Muscle layer of duodenum (tissue), 2 donors: Measurements from ENCODE around the gene SLC22A14.

ENCODE experiments used
- H3K27ac ChIP-seq: one replicate; pipeline ENCODE4 v1.7.0; 2013; ENCODE audit warnings: mild to moderate bottlenecking, low read length
- H3K27me3 ChIP-seq: one replicate; pipeline ENCODE4 v1.7.0; 2013; ENCODE audit warnings: low read depth, mild to moderate bottlenecking, control low read depth, low read length
- H3K36me3 ChIP-seq, 2 donors: one replicate each; pipeline ENCODE4 v1.7.0; 2013; ENCODE audit warnings: low read length in 2 of 2, control low read depth in 1 of 2, mild to moderate bottlenecking in 1 of 2; ENCODE audit not compliant: insufficient read depth in 2 of 2, control insufficient read depth in 1 of 2
- H3K4me1 ChIP-seq, 2 donors: one replicate each; pipeline ENCODE4 v1.7.0; 2013; ENCODE audit warnings: low read length in 2 of 2, mild to moderate bottlenecking in 2 of 2, control low read depth in 1 of 2, moderate library complexity in 1 of 2; ENCODE audit not compliant: insufficient read depth in 2 of 2, control insufficient read depth in 1 of 2
- H3K4me3 ChIP-seq, 2 donors: one replicate each; pipeline ENCODE4 v1.7.0; 2013; ENCODE audit warnings: low read length in 2 of 2, low read depth in 1 of 2, mild to moderate bottlenecking in 1 of 2
- H3K9me3 ChIP-seq, 2 donors: one replicate each; pipeline ENCODE4 v1.7.0; 2013; ENCODE audit warnings: low read length in 2 of 2, control low read depth in 1 of 2, mild to moderate bottlenecking in 1 of 2; ENCODE audit not compliant: control insufficient read depth in 1 of 2
- donor health status: healthy.

The SLC22A14 gene

DNA sequence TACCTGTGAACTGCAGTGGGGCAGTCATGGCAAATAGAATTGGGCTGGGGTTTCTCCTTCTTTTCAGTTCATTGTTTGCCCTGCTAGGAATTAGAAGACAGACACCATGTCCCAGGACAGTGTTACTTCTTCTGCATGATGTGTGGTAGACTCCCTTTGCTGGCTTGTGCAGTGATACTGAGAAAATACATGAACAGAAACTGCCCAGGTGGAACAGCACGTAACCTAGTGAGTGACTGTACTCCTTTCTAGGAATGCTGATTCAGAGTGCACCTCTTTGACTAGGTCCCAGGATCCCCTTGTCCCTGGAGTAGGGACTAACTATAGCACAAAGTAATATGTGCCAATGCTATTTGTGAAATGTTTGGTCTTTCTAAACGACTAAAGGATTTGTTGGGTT lies 27.2 kb upstream of the SLC22A14 start:
- no peak overlapping the region for H3K27ac ChIP-seq
- H3K27me3 ChIP-seq = no peaks in the 10 kb centered on the region
- H3K4me3 ChIP-seq = no peak overlapping the region
- H3K36me3 ChIP-seq = peaks cover 42 to 46% of the 10 kb centered on the region in 2 donors
- no peaks in the 10 kb centered on the region for H3K4me1 ChIP-seq
- H3K9me3 ChIP-seq = no peaks in the 10 kb centered on the region

DNA sequence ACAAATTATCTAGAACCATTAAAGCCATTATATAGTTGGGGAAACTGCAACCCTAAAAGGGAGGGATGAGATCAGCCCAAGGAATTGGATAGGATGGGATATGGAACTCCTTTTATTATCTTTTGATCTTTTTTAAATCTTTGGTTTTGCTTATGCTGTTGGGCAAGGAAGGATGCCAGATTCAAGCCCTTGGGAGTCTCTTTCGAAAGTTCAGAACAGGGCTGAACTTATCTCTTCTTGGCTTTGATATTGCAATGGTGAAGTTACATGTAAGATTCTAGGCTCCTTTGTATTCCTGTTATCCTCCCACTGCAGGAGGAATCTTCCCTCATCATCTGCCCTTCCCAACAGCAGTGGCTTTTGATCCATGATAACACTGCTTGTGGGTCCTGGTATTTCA lies 26.5 kb upstream of the SLC22A14 start:
- Histone ChIP-seq H3K4me3 (no peak overlapping the region), H3K27me3 (no peaks in the 10 kb centered on the region), H3K4me1 (no peaks in the 10 kb centered on the region), H3K27ac (no peak overlapping the region), H3K36me3 (peaks cover 41 to 42% of the 10 kb centered on the region in 2 donors), H3K9me3 (no peaks in the 10 kb centered on the region)

DNA sequence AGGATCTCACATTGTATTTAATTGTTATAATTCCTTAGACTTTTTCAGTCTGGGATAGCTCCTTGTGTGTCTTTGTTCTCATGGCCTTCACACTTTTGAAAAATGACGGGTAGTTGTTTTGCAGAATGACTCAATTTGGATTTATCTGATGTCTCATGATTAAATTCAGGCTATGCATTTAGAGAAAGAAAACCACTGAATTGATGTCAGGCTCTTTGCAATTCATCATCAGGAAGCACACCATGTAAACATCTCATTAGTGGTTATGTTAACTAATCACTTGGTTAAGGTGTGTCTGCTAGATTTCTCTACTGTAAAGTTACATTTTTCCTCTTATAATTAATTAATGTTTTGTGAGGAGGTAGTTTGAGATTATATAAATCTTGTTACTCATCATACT lies 24.5 kb upstream of the SLC22A14 start:
- H3K27me3 ChIP-seq = no peaks in the 10 kb centered on the region

DNA sequence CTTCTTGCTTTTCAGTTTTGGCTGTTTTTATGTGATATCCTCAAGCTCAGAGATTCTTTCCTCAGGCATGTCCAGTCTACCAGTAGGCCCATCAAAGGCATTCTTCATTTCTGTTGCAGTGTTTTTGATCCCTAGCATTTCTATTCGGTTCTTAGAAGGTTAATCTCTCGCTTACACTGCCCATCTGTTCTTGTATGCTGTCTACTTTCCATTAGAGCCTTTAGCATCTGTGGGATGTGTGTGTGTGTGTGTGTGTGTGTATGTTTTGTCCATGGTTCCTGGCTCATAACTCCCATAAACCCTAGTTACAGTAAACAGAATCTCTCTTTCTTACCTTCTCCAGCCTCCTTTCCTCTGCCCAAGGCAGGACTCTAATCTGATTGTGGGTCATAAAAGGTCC lies 21.6 kb upstream of the SLC22A14 start:
- H3K9me3 ChIP-seq = no peaks in the 10 kb centered on the region
- H3K4me1 ChIP-seq = no peaks in the 10 kb centered on the region
- H3K4me3 ChIP-seq = no peak overlapping the region
- H3K27me3 ChIP-seq = no peaks in the 10 kb centered on the region
- peaks cover 0 to 5% of the 10 kb centered on the region in 2 donors for H3K36me3 ChIP-seq
- H3K27ac ChIP-seq = no peak overlapping the region

More for the DNA sequence above, 24.5 kb upstream of the SLC22A14 start:
- H3K4me1 ChIP-seq = no peaks in the 10 kb centered on the region
- no peaks in the 10 kb centered on the region for H3K9me3 ChIP-seq
- H3K27ac ChIP-seq = no peak overlapping the region
- peaks cover 25 to 28% of the 10 kb centered on the region in 2 donors for H3K36me3 ChIP-seq
- H3K4me3 ChIP-seq = no peak overlapping the region

DNA sequence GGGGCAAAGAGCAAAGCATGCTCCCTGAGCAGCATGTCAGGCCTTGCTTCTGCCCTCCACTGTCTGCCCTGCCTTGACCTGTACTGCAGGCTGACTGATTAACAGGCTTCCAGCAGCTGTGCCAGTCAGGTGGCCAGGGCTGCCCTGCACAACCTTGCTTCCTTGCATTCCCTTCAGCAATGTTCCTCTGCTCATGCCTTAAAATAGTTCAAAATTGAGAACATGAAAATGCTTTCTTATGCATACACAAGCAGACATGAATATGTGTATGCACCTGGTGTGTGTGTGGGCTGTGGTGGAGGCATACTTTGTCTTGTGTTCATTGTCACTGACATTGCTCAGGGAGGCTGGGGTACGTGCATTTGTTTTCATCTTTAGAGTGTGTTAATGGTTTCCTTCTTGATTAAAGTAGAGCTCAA lies 17.7 kb upstream of the SLC22A14 start:
- Histone ChIP-seq H3K36me3 (peaks cover 0 to 5% of the 10 kb centered on the region in 2 donors), H3K9me3 (no peaks in the 10 kb centered on the region), H3K4me3 (no peak overlapping the region), H3K27me3 (no peaks in the 10 kb centered on the region), H3K4me1 (no peaks in the 10 kb centered on the region), H3K27ac (no peak overlapping the region)

DNA sequence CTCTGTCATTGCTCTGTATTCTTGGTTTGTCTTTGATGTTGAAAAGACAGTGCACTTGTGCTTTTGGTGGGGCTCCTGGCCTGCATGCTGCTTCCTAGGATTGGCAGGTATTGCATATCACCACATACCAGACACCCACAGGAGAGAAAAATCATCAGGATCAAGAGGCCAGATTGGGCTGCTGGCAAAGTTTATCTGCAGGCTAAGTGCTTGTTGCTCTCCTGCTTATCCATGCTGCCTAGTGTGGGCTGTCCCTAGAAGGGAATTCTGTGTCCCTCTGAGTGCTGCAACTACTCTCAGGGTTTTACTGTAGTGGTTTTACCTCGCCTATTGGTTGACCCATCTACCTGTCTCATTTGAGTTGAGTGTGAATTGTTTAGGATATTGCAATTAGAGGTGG lies 17.3 kb upstream of the SLC22A14 start:
- no peaks in the 10 kb centered on the region for H3K4me1 ChIP-seq
- H3K27me3 ChIP-seq = no peaks in the 10 kb centered on the region
- H3K4me3 ChIP-seq = no peak overlapping the region
- no peaks in the 10 kb centered on the region for H3K9me3 ChIP-seq
- H3K27ac ChIP-seq = no peak overlapping the region
- H3K36me3 ChIP-seq = peaks cover 0 to 5% of the 10 kb centered on the region in 2 donors

DNA sequence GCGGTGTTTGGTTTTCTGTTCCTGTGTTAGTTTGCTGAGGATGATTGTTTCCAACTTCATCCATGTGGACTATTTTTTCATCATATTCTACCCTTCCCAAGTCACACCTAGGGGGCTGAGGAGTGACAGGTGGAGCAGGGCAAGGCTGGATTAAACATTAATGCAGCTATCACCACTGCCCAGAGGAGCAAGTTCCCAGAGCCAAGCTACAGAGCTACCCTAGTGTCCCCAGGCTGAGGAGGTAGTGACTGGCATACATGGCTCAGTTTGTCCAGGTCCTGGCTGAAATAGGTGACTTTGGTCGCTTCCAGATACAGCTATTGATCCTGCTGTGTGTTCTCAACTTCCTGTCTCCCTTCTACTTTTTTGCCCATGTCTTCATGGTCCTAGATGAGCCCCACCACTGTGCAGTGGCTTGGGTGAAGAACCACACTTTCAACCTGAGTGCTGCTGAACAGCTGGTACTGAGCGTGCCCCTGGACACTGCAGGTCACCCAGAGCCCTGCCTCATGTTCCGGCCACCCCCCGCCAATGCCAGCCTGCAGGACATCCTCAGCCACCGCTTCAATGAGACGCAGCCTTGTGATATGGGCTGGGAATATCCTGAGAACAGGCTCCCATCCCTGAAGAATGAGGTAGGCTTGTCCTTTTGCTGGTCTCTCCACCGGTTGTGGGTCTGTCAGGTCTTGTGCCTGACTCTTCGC lies 16.3 kb upstream of the SLC22A14 start, which contains the start of gene SLC22A13:
Gene SLC22A13 (plus strand): TSS at position 209 of the 704 bp plus-strand sequence. CDS start 49 bp downstream, at position 258.
- no peak within 1 kb of the TSS for H3K4me3 ChIP-seq
- H3K9me3 ChIP-seq = no peaks in the 10 kb centered on the region
- H3K4me1 ChIP-seq = no peaks in the 10 kb centered on the region
- H3K27ac ChIP-seq = no peak within 1 kb of the TSS
- H3K36me3 ChIP-seq = peaks cover 0 to 4% of the 10 kb centered on the region in 2 donors
- H3K27me3 ChIP-seq = no peaks in the 10 kb centered on the region

DNA sequence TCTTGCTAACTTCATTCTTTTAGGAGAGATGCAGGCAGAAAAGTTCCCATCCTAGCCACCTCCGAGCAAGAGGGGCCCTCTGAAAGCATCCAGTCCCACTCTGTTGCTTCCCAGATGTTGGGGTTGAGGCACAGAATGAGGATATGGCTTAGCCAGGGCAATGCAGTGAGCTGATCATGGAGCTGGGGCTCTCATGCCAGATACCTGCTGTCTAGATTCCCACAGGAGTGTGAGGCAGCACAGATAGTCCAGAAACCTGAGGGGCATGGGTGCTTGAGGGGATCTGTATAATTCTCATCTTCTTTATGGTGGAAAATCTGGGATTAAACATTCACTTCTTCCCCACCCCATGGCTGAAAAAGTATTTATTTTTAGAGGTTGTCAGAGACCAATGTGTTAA lies 15.3 kb upstream of the SLC22A14 start:
- Histone ChIP-seq H3K27me3 (no peaks in the 10 kb centered on the region), H3K4me1 (no peaks in the 10 kb centered on the region), H3K4me3 (no peak overlapping the region), H3K36me3 (no peaks in the 10 kb centered on the region), H3K9me3 (no peaks in the 10 kb centered on the region), H3K27ac (no peak overlapping the region)

DNA sequence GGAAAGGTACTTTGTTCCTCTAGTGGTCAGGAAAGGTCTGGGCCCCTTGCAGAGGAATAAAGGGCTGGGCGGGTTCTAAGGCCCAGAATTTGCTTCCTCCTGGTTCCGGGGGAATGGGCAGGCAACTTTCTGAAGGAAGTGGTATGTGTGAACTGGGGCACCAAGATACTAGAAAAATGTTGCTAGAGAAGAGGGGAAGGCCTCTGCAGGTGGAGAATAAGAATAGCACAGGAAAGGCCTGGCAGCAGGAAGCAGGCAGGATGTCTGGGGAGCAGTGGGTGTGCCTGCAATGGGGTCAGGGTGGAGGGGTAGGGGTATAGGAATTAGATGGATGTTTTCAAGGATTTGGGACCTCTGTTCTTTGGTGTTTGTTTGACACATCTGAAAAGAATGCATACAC lies 14.4 kb upstream of the SLC22A14 start:
- H3K27me3 ChIP-seq = no peaks in the 10 kb centered on the region
- no peak overlapping the region for H3K27ac ChIP-seq
- H3K9me3 ChIP-seq = no peaks in the 10 kb centered on the region
- H3K4me3 ChIP-seq = no peak overlapping the region
- H3K36me3 ChIP-seq = no peaks in the 10 kb centered on the region
- H3K4me1 ChIP-seq = no peaks in the 10 kb centered on the region

DNA sequence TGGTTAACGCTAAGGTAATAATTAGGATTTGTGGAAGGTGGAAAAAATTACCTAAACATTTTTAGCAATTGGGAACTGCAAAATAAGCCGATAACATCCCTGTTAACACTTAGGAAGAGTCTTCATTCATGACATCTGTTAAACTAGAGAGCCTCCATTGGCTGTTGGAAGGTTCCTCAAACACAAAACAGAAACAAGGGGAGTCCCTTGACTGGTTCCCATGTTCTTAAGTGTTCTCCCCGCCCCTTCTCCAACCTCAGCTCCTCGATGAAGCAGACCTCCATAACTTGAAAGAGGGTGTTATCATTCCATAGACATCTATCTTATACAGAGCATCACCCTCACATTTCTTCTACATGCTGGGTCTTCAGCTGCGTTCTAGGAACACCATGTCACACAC lies 14.0 kb upstream of the SLC22A14 start:
- H3K27me3 ChIP-seq = no peaks in the 10 kb centered on the region
- H3K4me3 ChIP-seq = no peak overlapping the region
- H3K27ac ChIP-seq = no peak overlapping the region
- no peaks in the 10 kb centered on the region for H3K4me1 ChIP-seq
- no peaks in the 10 kb centered on the region for H3K36me3 ChIP-seq
- no peaks in the 10 kb centered on the region for H3K9me3 ChIP-seq

DNA sequence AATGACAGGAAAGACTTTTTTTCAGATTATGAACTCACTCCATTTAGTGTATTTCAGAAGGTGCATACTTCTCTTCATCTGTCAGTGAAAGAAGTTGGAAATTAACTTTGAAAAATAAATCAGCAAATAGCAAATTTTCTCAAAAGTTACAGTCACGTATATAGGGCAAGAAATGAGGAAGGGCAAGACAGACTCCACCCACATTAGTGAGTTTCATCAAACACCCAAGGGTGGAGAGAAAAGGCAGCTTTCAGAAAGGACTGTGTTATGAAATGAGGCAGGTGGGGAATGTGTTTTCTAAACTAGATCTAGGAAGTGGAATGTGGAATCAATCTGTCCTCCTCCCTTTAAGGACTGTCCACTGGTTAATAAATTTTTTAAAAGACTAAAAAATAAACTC lies 13.6 kb upstream of the SLC22A14 start:
- Histone ChIP-seq H3K4me1 (no peaks in the 10 kb centered on the region), H3K27me3 (no peaks in the 10 kb centered on the region), H3K36me3 (no peaks in the 10 kb centered on the region), H3K4me3 (no peak overlapping the region), H3K27ac (no peak overlapping the region), H3K9me3 (no peaks in the 10 kb centered on the region)

DNA sequence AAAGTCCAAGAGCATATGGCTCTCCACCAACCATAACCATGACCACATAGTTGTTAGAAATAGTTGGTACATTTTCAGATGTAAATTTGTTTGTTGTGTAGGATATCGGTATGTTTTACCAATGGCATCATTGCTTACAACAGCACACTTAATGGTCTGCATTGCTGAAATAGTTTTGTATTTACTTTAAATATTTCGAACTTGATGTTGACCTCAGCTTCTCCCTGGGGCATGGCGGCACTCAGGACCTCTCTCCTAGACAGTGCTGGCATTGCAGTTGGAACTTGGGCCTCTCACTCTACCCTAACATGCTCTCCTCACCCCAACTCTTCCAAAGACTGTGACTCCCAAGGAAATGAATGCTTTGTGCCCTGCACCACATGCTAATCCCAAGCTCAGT lies 11.5 kb upstream of the SLC22A14 start:
- H3K4me3 ChIP-seq = no peak overlapping the region
- H3K27ac ChIP-seq = no peak overlapping the region
- H3K4me1 ChIP-seq = no peaks in the 10 kb centered on the region
- H3K9me3 ChIP-seq = no peaks in the 10 kb centered on the region
- H3K27me3 ChIP-seq = no peaks in the 10 kb centered on the region
- H3K36me3 ChIP-seq = peaks cover 0 to 5% of the 10 kb centered on the region in 2 donors
